Stimulated activated CD8-positive, alpha-beta memory T cell treated with anti-CD3 and anti-CD28 coated beads, Interleukin-7, amount 100 ng/mL, for 24 hours (primary cell): Measurements from ENCODE around the gene DDR1.
"Not testable (repeated sequence)": the region's sequence is repeated elsewhere in the genome, so short reads cannot be mapped to it uniquely, and the experiment has no call there.

Experiments
- DNase-seq: peaks from one replicate; pipeline ENCODE4 v3.0.0-alpha.2; 2020; ENCODE audit warnings: low read depth

DDR1 gene

GRCh38 chr6:30883685-30884520 is at the start of gene DDR1:
DDR1 (plus strand) TSS chr6:30884519; CDS start chr6:30888730, 4,211 bp downstream.
- DNase-seq: no peak

- no peak for DNase-seq
These were observed 49.7 kb upstream of the DDR1 start for GRCh38 chr6:30834646-30835045.

GRCh38 chr6:30835576-30835975 is 48.7 kb upstream of the DDR1 start:
- DNase-seq: no peak

GRCh38 chr6:30836431-30836866 is 47.9 kb upstream of the DDR1 start:
- DNase-seq: no peak

- no peak for DNase-seq
These were observed 47.4 kb upstream of the DDR1 start for GRCh38 chr6:30836957-30837356.

- DNase-seq: no peak
These were observed 46.9 kb upstream of the DDR1 start for GRCh38 chr6:30837432-30837831.

- no peak for DNase-seq
These were observed 46.4 kb upstream of the DDR1 start for GRCh38 chr6:30837870-30838269.

- DNase-seq: no peak
These were observed 44.6 kb upstream of the DDR1 start for GRCh38 chr6:30839671-30840070.

GRCh38 chr6:30840084-30840934 is 44.0 kb upstream of the DDR1 start:
- no peak for DNase-seq

- DNase-seq: no peak
These were observed 43.2 kb upstream of the DDR1 start for GRCh38 chr6:30840935-30841643.

- no peak for DNase-seq
These were observed 42.4 kb upstream of the DDR1 start for GRCh38 chr6:30841644-30842504.

GRCh38 chr6:30842754-30843610 is 41.3 kb upstream of the DDR1 start:
- no peak for DNase-seq

GRCh38 chr6:30843611-30843998 is 40.7 kb upstream of the DDR1 start:
- no peak for DNase-seq

- DNase-seq: no peak
These were observed 40.2 kb upstream of the DDR1 start for GRCh38 chr6:30844118-30844535.

- DNase-seq: no peak
These were observed 39.1 kb upstream of the DDR1 start for GRCh38 chr6:30845183-30845582.

- no peak for DNase-seq
These were observed 36.8 kb upstream of the DDR1 start for GRCh38 chr6:30847421-30847970.

GRCh38 chr6:30847971-30848436 is 36.3 kb upstream of the DDR1 start:
- no peak for DNase-seq

- DNase-seq: no peak
These were observed 34.2 kb upstream of the DDR1 start for GRCh38 chr6:30849903-30850651.

GRCh38 chr6:30852459-30852858 is 31.9 kb upstream of the DDR1 start:
- not testable (repeated sequence) for DNase-seq
